ENCODE measurements around the gene FAM193A. TPM values are rescaled to one million over a fixed set of nuclear protein-coding genes. Genes with fewer than 3 reads are reported as not detected.

The FAM193A gene
- total RNA-seq, 4 donors from 2014 or later: 27.7 to 40.4 (median 31.1) TPM

GRCh38 chr4:2650276-2650675 is 113.8 kb downstream of the FAM193A start:
- TF ChIP-seq POLR2AphosphoS5 (IDR thresholded peaks at IDR 0.05) (no peak), CTCF (IDR thresholded peaks at IDR 0.05) (no peak), EP300 (IDR thresholded peaks at IDR 0.05; ENCODE audit: low read depth) (no peak), POLR2A (IDR thresholded peaks at IDR 0.05) (no peak)
- no peak for DNase-seq
- H3K4me1 ChIP-seq: no peaks in the 10 kb centered on the region
- no peaks in the 10 kb centered on the region for H3K9me3 ChIP-seq
- H3K27me3 ChIP-seq: no peaks in the 10 kb centered on the region
- WGBS, 2 donors (ENCODE audit: low coverage in 1 of 2): 98 to 100% methylated on average over 1 to 13 of the region's 13 CpGs
- peaks cover 0 to 40% (median 14%) of the 10 kb centered on the region in 4 donors for H3K36me3 ChIP-seq
- no peak overlapping the region for H3K27ac ChIP-seq
- no peak overlapping the region for H3K4me3 ChIP-seq
- intact Hi-C loops (cut with DNase I; ENCODE audit: low total_unique reads) (no loop called here), in situ Hi-C loops (cut with MboI; ENCODE audit: low pct_ligation_motif_present in 1 of 4, low pct_unique_long_range_greater_than_20kb in 1 of 4, low sequenced_read_pairs in 3 of 4) (no loop called here)

- no peaks in the 10 kb centered on the region for H3K9me3 ChIP-seq
- no peak overlapping the region for H3K4me3 ChIP-seq
- 89 to 96% methylated on average over 3 to 10 of the region's 10 CpGs for WGBS, 2 donors (ENCODE audit: low coverage in 1 of 2)
- intact Hi-C loops (cut with DNase I; ENCODE audit: low total_unique reads): no loop called here
- DNase-seq: no peak
- TF ChIP-seq POLR2AphosphoS5 (IDR thresholded peaks at IDR 0.05) (no peak), CTCF (IDR thresholded peaks at IDR 0.05) (no peak), EP300 (IDR thresholded peaks at IDR 0.05; ENCODE audit: low read depth) (no peak)
- no peak overlapping the region for H3K27ac ChIP-seq
- H3K36me3 ChIP-seq: peaks cover 0 to 36% (median 14%) of the 10 kb centered on the region in 4 donors
- in situ Hi-C loops (cut with MboI; ENCODE audit: low pct_ligation_motif_present in 1 of 4, low pct_unique_long_range_greater_than_20kb in 1 of 4, low sequenced_read_pairs in 3 of 4): no loop called here
- H3K27me3 ChIP-seq: no peaks in the 10 kb centered on the region
- H3K4me1 ChIP-seq: no peaks in the 10 kb centered on the region
Measured at GRCh38 chr4:2651546-2651945, 115.1 kb downstream of the FAM193A start.

GRCh38 chr4:2651998-2652397 is 115.6 kb downstream of the FAM193A start:
- no peaks in the 10 kb centered on the region for H3K27me3 ChIP-seq
- H3K4me3 ChIP-seq: no peak overlapping the region
- no peaks in the 10 kb centered on the region for H3K4me1 ChIP-seq
- in situ Hi-C loops (cut with MboI; ENCODE audit: low pct_ligation_motif_present in 1 of 4, low pct_unique_long_range_greater_than_20kb in 1 of 4, low sequenced_read_pairs in 3 of 4) (no loop called here), intact Hi-C loops (cut with DNase I; ENCODE audit: low total_unique reads) (no loop called here)
- 85% methylated on average over 2 of the region's 2 CpGs; no CpG with 5 or more reads in 1 of the 2 donors for WGBS, 2 donors (ENCODE audit: low coverage in 1 of 2)
- H3K9me3 ChIP-seq: no peaks in the 10 kb centered on the region
- no peak overlapping the region for H3K27ac ChIP-seq
- TF ChIP-seq POLR2A (IDR thresholded peaks at IDR 0.05): no peak
- no peak for TF ChIP-seq CTCF (IDR thresholded peaks at IDR 0.05)
- TF ChIP-seq EP300 (IDR thresholded peaks at IDR 0.05; ENCODE audit: low read depth): no peak
- TF ChIP-seq POLR2AphosphoS5 (IDR thresholded peaks at IDR 0.05): no peak
- peaks cover 0 to 32% (median 11%) of the 10 kb centered on the region in 4 donors for H3K36me3 ChIP-seq
- DNase-seq: no peak

- H3K27me3 ChIP-seq: no peaks in the 10 kb centered on the region
- peaks cover 0 to 28% (median 8%) of the 10 kb centered on the region in 4 donors for H3K36me3 ChIP-seq
- no peak overlapping the region for H3K4me3 ChIP-seq
- H3K4me1 ChIP-seq: no peaks in the 10 kb centered on the region
- DNase-seq: no peak
- H3K9me3 ChIP-seq: no peaks in the 10 kb centered on the region
- H3K27ac ChIP-seq: no peak overlapping the region
- TF ChIP-seq CTCF (IDR thresholded peaks at IDR 0.05) (no peak), EP300 (IDR thresholded peaks at IDR 0.05; ENCODE audit: low read depth) (no peak), POLR2AphosphoS5 (IDR thresholded peaks at IDR 0.05) (no peak), POLR2A (IDR thresholded peaks at IDR 0.05) (no peak)
- 86 to 88% methylated on average over 11 to 14 of the region's 14 CpGs for WGBS, 2 donors (ENCODE audit: low coverage in 1 of 2)
- in situ Hi-C loops (cut with MboI; ENCODE audit: low pct_ligation_motif_present in 1 of 4, low pct_unique_long_range_greater_than_20kb in 1 of 4, low sequenced_read_pairs in 3 of 4) (no loop called here), intact Hi-C loops (cut with DNase I; ENCODE audit: low total_unique reads) (no loop called here)
Measured at GRCh38 chr4:2652415-2653160, 116.1 kb downstream of the FAM193A start.

Measured in transverse colon (tissue), 4 donors.